ENCODE results near the gene GRM7.

Gene GRM7

GRCh38 chr3:6860149-6860953 is 564 bp upstream of the GRM7 start:
- no peak for TF ChIP-seq CTCF (IDR thresholded peaks at IDR 0.05; ENCODE audit: low read depth, low read length)
- DNase-seq (ENCODE audit: extremely low read depth, low read depth): no peak

- TF ChIP-seq CTCF (IDR thresholded peaks at IDR 0.05; ENCODE audit: low read depth, low read length): no peak
- DNase-seq (ENCODE audit: extremely low read depth, low read depth): no peak
These were observed 698 bp downstream of the GRM7 start for GRCh38 chr3:6861625-6862000.

GRCh38 chr3:6862041-6862879 is 1.3 kb downstream of the GRM7 start:
- no peak for TF ChIP-seq CTCF (IDR thresholded peaks at IDR 0.05; ENCODE audit: low read depth, low read length)
- no peak for DNase-seq (ENCODE audit: extremely low read depth, low read depth)

GRCh38 chr3:6862880-6863195 is 1.9 kb downstream of the GRM7 start:
- TF ChIP-seq CTCF (IDR thresholded peaks at IDR 0.05; ENCODE audit: low read depth, low read length): no peak
- no peak for DNase-seq (ENCODE audit: extremely low read depth, low read depth)

GRCh38 chr3:6867269-6867668 is 6.4 kb downstream of the GRM7 start:
- DNase-seq (ENCODE audit: extremely low read depth, low read depth): no peak
- TF ChIP-seq CTCF (IDR thresholded peaks at IDR 0.05; ENCODE audit: low read depth, low read length): no peak

- no peak for TF ChIP-seq CTCF (IDR thresholded peaks at IDR 0.05; ENCODE audit: low read depth, low read length)
- DNase-seq (ENCODE audit: extremely low read depth, low read depth): no peak
These were observed 17.8 kb downstream of the GRM7 start for GRCh38 chr3:6878731-6879130.

- no peak for TF ChIP-seq CTCF (IDR thresholded peaks at IDR 0.05; ENCODE audit: low read depth, low read length)
- DNase-seq (ENCODE audit: extremely low read depth, low read depth): no peak
These were observed 51.3 kb downstream of the GRM7 start for GRCh38 chr3:6912240-6912639.

Measured in AG09319 (cell line).